ENCODE results near the gene ARL11. TPM values are rescaled to one million over a fixed set of nuclear protein-coding genes. Genes with fewer than 3 reads are reported as not detected.
A peak's percentile ranks its signal among the peaks of the same experiment; 100 is the strongest.

The ARL11 gene
- total and polyA plus RNA-seq, 12 donors, result 0.09 to 1.1 (median 0.23) TPM

DNA sequence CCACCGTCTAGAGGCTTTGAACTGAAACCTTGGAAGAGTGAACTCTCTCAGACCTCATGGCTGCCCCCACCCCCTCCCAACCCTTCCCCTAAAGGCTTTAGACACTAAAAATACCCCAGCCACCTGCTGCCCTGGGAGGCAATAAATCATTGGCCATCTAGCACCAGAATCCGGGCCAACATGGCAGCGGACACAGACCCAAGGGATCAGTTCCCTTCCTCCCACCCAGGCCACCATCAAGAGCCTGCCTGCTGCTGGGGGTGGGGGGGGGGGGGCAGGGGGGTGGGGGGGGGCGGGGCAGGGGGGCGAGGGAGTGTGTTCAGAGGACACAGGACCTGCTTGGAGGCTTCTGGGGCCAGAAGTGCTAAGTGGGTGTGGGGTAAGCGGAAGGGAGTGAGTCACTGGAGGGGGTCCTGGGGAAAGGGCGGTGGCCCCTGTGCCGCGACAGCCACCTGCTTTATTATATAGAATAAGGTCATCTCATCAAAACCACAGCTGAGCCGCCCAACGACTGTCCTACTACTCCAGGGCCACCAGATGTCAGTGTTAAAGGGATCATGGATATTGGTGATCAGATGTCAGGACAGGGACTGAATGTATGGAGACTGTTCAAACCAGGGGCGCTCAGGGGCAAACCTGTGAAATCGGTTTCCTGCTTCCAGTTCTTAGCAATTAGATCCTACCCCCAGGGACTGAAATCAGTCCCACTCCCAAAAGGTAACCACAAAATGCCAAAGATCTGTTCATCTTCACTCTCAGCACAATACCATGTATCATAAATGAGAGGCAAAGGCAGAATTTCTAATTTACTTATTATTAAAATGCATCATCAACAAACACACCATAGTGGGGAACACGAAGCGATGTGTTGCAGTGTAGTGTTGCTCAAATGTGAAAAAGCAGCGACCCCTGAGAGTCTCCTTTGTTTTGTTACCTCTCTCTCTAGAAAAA is 24.3 kb downstream of the ARL11 start:
- DNase-seq, result no peak
- Histone ChIP-seq H3K27me3 (no peaks in the 10 kb centered on the region), H3K36me3 (no peaks in the 10 kb centered on the region), H3K4me3 (no peak overlapping the region), H3K9me3 (no peaks in the 10 kb centered on the region), H3K4me1 (peaks cover 0 to 20% (median 0%) of the 10 kb centered on the region in 9 donors), H3K27ac (no peak overlapping the region)
- peak in 5 of 8 donors; percentile 48 to 65 (median 55) for ATAC-seq
- TF ChIP-seq, protein P1, sequence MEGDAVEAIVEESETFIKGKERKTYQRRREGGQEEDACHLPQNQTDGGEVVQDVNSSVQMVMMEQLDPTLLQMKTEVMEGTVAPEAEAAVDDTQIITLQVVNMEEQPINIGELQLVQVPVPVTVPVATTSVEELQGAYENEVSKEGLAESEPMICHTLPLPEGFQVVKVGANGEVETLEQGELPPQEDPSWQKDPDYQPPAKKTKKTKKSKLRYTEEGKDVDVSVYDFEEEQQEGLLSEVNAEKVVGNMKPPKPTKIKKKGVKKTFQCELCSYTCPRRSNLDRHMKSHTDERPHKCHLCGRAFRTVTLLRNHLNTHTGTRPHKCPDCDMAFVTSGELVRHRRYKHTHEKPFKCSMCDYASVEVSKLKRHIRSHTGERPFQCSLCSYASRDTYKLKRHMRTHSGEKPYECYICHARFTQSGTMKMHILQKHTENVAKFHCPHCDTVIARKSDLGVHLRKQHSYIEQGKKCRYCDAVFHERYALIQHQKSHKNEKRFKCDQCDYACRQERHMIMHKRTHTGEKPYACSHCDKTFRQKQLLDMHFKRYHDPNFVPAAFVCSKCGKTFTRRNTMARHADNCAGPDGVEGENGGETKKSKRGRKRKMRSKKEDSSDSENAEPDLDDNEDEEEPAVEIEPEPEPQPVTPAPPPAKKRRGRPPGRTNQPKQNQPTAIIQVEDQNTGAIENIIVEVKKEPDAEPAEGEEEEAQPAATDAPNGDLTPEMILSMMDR (IDR thresholded peaks at IDR 0.05), result peak in 8 of 9 donors; percentile 11 to 61 (median 52)
- WGBS, 2 donors, result 53 to 57% methylated on average over 16 of the region's 16 CpGs
- intact Hi-C loops (cut with DNase I), result loop anchor here in 4 of 10 donors (5.0 kb wide), 1 partner anchor 195 kb away; no protein-coding TSS in a partner anchor

DNA sequence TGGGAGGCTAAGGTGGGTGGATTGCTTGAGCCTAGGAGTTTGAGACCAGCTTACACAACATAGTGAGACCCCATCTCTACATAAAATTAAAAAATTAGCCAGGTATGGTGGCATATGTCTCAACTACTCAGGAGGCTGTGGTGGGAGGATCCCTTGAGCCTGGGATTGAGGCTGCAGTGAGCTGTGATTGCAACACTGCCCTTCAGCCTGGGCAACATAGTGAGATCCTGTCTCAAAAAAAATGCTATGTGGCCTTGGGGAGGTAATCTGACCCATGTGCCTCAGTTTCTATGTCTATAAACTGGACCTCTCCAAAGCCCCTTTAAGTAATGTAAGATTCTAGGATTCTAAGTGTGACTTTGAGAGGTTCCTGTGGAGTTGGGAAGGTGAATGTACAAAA is 25.2 kb downstream of the ARL11 start:
- ATAC-seq (no peak), DNase-seq (no peak)
- Histone ChIP-seq H3K9me3 (no peaks in the 10 kb centered on the region), H3K27ac (no peak overlapping the region), H3K4me3 (no peak overlapping the region), H3K4me1 (peaks cover 0 to 20% (median 0%) of the 10 kb centered on the region in 9 donors), H3K27me3 (no peaks in the 10 kb centered on the region), H3K36me3 (no peaks in the 10 kb centered on the region)
- intact Hi-C loops (cut with DNase I), result loop anchor here in 4 of 10 donors (5.0 kb wide), 1 partner anchor 194 kb away; no protein-coding TSS in a partner anchor
- TF ChIP-seq, protein P1 (IDR thresholded peaks at IDR 0.05), result no peak

DNA sequence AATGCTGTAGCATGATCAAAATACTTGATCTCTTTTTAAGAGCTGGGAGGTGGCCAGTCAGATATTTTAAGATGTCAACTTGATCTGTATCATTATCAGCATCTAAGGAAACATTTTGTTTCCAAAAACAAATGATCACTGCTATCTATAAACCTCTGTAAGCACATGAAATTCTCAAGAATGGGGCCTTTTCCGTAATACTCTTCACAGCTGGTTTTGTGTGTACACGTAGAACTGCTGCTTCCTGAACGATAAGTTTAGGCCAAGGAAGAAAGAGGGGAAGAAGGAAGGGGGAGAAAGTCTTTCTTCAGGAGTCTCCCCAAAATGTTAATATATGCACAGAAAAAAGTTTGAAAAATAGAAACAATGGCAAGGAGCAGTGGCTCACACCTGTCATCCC is 25.7 kb downstream of the ARL11 start:
- DNase-seq (no peak), ATAC-seq (no peak)
- TF ChIP-seq, protein P1 (IDR thresholded peaks at IDR 0.05), result no peak
- no peaks in the 10 kb centered on the region for H3K27me3 ChIP-seq
- H3K27ac ChIP-seq, result no peak overlapping the region
- H3K4me1 ChIP-seq, result peaks cover 0 to 20% (median 0%) of the 10 kb centered on the region in 9 donors
- 54 to 79% methylated on average over 3 of the region's 3 CpGs for WGBS, 2 donors
- no peak overlapping the region for H3K4me3 ChIP-seq
- no peaks in the 10 kb centered on the region for H3K36me3 ChIP-seq
- intact Hi-C loops (cut with DNase I), result loop anchor here in 4 of 10 donors (5.0 kb wide), 1 partner anchor 193 kb away; no protein-coding TSS in a partner anchor
- H3K9me3 ChIP-seq, result no peaks in the 10 kb centered on the region

DNA sequence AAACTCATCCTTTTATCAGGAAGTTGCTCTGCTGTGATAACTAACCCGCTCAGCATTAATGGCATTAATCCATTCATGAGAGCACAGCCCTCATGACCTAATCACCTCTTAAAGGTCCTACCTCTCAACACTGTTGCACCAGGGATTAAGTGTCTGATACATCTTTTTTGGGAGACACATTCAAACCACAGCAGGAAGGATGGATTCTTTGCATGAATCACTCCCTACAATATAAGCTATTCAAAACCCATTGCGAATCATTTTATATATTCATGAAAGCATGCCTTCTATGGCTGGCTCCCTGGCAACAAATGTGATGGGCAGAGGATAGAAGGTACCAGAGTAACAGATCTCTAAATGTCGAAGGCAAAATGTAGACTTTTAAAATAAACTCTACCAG is 27.6 kb downstream of the ARL11 start:
- H3K36me3 ChIP-seq, result peaks cover 0 to 13% (median 0%) of the 10 kb centered on the region in 9 donors
- H3K27ac ChIP-seq, result no peak overlapping the region
- intact Hi-C loops (cut with DNase I), result no loop called here
- H3K27me3 ChIP-seq, result no peaks in the 10 kb centered on the region
- WGBS, 2 donors, result 76 to 87% methylated on average over 3 of the region's 3 CpGs
- H3K4me1 ChIP-seq, result peaks cover 0 to 12% (median 0%) of the 10 kb centered on the region in 9 donors
- TF ChIP-seq, protein P1 (IDR thresholded peaks at IDR 0.05), result no peak
- no peaks in the 10 kb centered on the region for H3K9me3 ChIP-seq
- H3K4me3 ChIP-seq, result no peak overlapping the region
- ATAC-seq (no peak), DNase-seq (no peak)
